HCT116 (cell line): Measurements from ENCODE around the gene CC2D1A. TPM values are rescaled to one million over a fixed set of nuclear protein-coding genes. Genes with fewer than 3 reads are reported as not detected.

Experiments used
- ATAC-seq: fragments of 200-7000 bp; cut with Tn5 transposase; 2 replicates; pipeline ENCODE4 v1.9.1; 2020; ENCODE audit warnings: mild to moderate bottlenecking, moderate library complexity
- BruUV-seq: library from RNA; stranded (reverse); fragments of 400-500 nt; replicated peaks from 2 replicates; lab custom pipeline; 2021; lab: Mats Ljungman, UMichigan
- CTCF ChIA-PET: fragments of 300-600 bp; sonication (Branson Sonifier 250); formaldehyde crosslinking; loops from one replicate; lab custom pipeline; 2021; ENCODE audit warnings: antibody characterized with exemption; lab: Charles Lee
- POLR2A ChIA-PET: fragments of 300-600, 350-600 bp; sonication (Branson Sonifier 250); formaldehyde crosslinking; loops from one replicate; lab custom pipeline; 2021; ENCODE audit warnings: antibody characterized with exemption; lab: Charles Lee
- RAD21 ChIA-PET, 2 experiments: fragments of 300-600 bp; sonication (Branson Sonifier 250); formaldehyde crosslinking; loops; one replicate each; lab custom pipeline; 2023; ENCODE audit warnings: low total read pairs in 2 of 2; ENCODE audit not compliant: uncharacterized antibody in 2 of 2, unreplicated experiment in 2 of 2, low non-redundant PET in 1 of 2; lab: Charles Lee
- DNase-seq: peaks from one replicate; pipeline ENCODE4 v3.0.0-alpha.2; 2010; ENCODE audit warnings: low read depth, low spot score
- H2AFZ ChIP-seq: fragments of 200-600 bp; shearing (Covaris generic), sonication (generic); 2 replicates; pipeline ENCODE4 v1.6.1; 2017; ENCODE audit warnings: low read depth, mixed run types, mixed read lengths, antibody characterized with exemption, low read length; ENCODE audit not compliant: poor library complexity, severe bottlenecking
- H3K27ac ChIP-seq: 2 replicates; pipeline ENCODE4 v1.5.1; 2012; ENCODE audit warnings: low read depth, low read length
- H3K27me3 ChIP-seq: fragments of 200-600 bp; sonication (generic); 2 replicates; pipeline ENCODE4 v1.6.1; 2016; ENCODE audit warnings: mixed run types, low read length, mixed read lengths; ENCODE audit not compliant: insufficient read depth
- H3K36me3 ChIP-seq, 2 experiments: fragments of 200-500 bp in 1 of 2; fragments of 200-600 bp in 1 of 2; sonication (Bioruptor generic) in 1 of 2; sonication (generic) in 1 of 2; 2 replicates each; pipeline versions ENCODE4 v1.5.1 to v1.6.1; 2014 to 2016; ENCODE audit warnings: low read length in 2 of 2, inconsistent platforms in 1 of 2, mixed read lengths in 1 of 2, mixed run types in 1 of 2; ENCODE audit not compliant: insufficient read depth in 2 of 2, control insufficient read depth in 1 of 2
- H3K4me1 ChIP-seq, 2 experiments: fragments of 200-600 bp in 1 of 2; sonication (generic) in 1 of 2; 2 replicates each; pipeline versions ENCODE4 v1.5.1 to v1.6.1; 2012 to 2017; ENCODE audit warnings: low read length in 2 of 2, inconsistent platforms in 1 of 2, mild to moderate bottlenecking in 1 of 2, mixed read lengths in 1 of 2, mixed run types in 1 of 2, moderate library complexity in 1 of 2; ENCODE audit not compliant: insufficient read depth in 2 of 2, control insufficient read depth in 1 of 2
- H3K4me2 ChIP-seq: fragments of 200-600 bp; sonication (generic); 2 replicates; pipeline ENCODE4 v1.6.1; 2017; ENCODE audit warnings: mixed run types, low read length, mixed read lengths
- H3K4me3 ChIP-seq, 2 experiments: fragments of 200-600 bp in 1 of 2; sonication (generic) in 1 of 2; replicated peaks in 1 of 2; 2 replicates each; pipeline ENCODE4 v1.5.1; 2011 to 2016; ENCODE audit warnings: low read length in 2 of 2, control low read depth in 1 of 2, low read depth in 1 of 2, mild to moderate bottlenecking in 1 of 2, mixed read lengths in 1 of 2, mixed run types in 1 of 2
- H3K79me2 ChIP-seq: fragments of 200-600 bp; sonication (generic); 2 replicates; pipeline ENCODE4 v1.6.1; 2017; ENCODE audit warnings: mild to moderate bottlenecking, mixed run types, low read length, moderate library complexity, mixed read lengths; ENCODE audit not compliant: insufficient read depth
- H3K9ac ChIP-seq: fragments of 200-600 bp; sonication (generic); 2 replicates; pipeline ENCODE4 v1.6.1; 2016; ENCODE audit warnings: low read length, mixed read lengths
- H3K9me2 ChIP-seq: fragments of 200-600 bp; sonication (generic), shearing (Covaris generic); 2 replicates; pipeline ENCODE4 v1.6.1; 2017; ENCODE audit warnings: mixed run types, mild to moderate bottlenecking, moderate library complexity; ENCODE audit not compliant: insufficient read depth
- H3K9me3 ChIP-seq, 2 experiments: fragments of 200-500 bp in 1 of 2; fragments of 200-600 bp in 1 of 2; sonication (Bioruptor generic) in 1 of 2; sonication (generic) in 1 of 2; 2 replicates each; pipeline ENCODE4 v1.6.1; 2014 to 2017; ENCODE audit warnings: low read length in 2 of 2, mixed read lengths in 2 of 2, inconsistent platforms in 1 of 2, low read depth in 1 of 2, mild to moderate bottlenecking in 1 of 2, mixed run types in 1 of 2, moderate library complexity in 1 of 2; ENCODE audit not compliant: control insufficient read depth in 1 of 2, insufficient read depth in 1 of 2
- H4K20me1 ChIP-seq: fragments of 200-600 bp; sonication (generic), shearing (Covaris generic); 2 replicates; pipeline ENCODE4 v1.6.1; 2017; ENCODE audit warnings: mixed run types, mild to moderate bottlenecking, moderate library complexity; ENCODE audit not compliant: insufficient read depth
- CBX3 ChIP-seq: IDR thresholded peaks from 2 replicates; pipeline ENCODE4 v1.6.1; 2012; ENCODE audit warnings: low read depth
- CEBPB ChIP-seq: IDR thresholded peaks from 2 replicates; pipeline ENCODE4 v1.6.1; 2012; ENCODE audit warnings: low read depth
- EGR1 ChIP-seq: IDR thresholded peaks from 2 replicates; pipeline ENCODE4 v1.6.1; 2012; ENCODE audit warnings: low read depth
- EZH2 ChIP-seq: fragments of 200-600 bp; sonication (generic); IDR thresholded peaks from 2 replicates; pipeline ENCODE4 v1.6.1; 2017; ENCODE audit warnings: antibody characterized with exemption, mixed run types
- EZH2phosphoT487 ChIP-seq: fragments of 200-600 bp; IDR thresholded peaks from 2 replicates; pipeline ENCODE4 v1.6.1; 2018; ENCODE audit warnings: antibody characterized with exemption, borderline replicate concordance
- MAX ChIP-seq: IDR thresholded peaks from 2 replicates; pipeline ENCODE4 v1.6.1; 2012
- POLR2A ChIP-seq: IDR thresholded peaks from 2 replicates; pipeline ENCODE4 v1.7.0; 2011; ENCODE audit warnings: borderline replicate concordance; ENCODE audit not compliant: insufficient read depth, insufficient read length; ENCODE audit errors: extremely low read depth
- POLR2AphosphoS5 ChIP-seq: IDR thresholded peaks from 2 replicates; pipeline ENCODE4 v1.6.1; 2011; ENCODE audit warnings: mild to moderate bottlenecking, low read depth, low read length, moderate library complexity
- RAD21 ChIP-seq: IDR thresholded peaks from 2 replicates; pipeline ENCODE4 v1.6.1; 2012; ENCODE audit warnings: low read depth, mild to moderate bottlenecking
- REST ChIP-seq: IDR thresholded peaks from 2 replicates; pipeline ENCODE4 v1.6.1; 2012; ENCODE audit warnings: low read depth
- SIN3A ChIP-seq: IDR thresholded peaks from 2 replicates; pipeline ENCODE4 v1.6.1; 2012; ENCODE audit warnings: low read depth
- SP1 ChIP-seq: IDR thresholded peaks from 2 replicates; pipeline ENCODE4 v1.6.1; 2012; ENCODE audit warnings: low read depth
- SRF ChIP-seq: IDR thresholded peaks from 2 replicates; pipeline ENCODE4 v1.6.1; 2012; ENCODE audit warnings: low read depth
- ZBTB33 ChIP-seq: IDR thresholded peaks from 2 replicates; pipeline ENCODE4 v1.6.1; 2011; ENCODE audit warnings: mild to moderate bottlenecking, low read length, moderate library complexity; ENCODE audit not compliant: insufficient replicate concordance; ENCODE audit errors: extremely low read depth
- ZFX ChIP-seq: fragments of 450-650 bp; IDR thresholded peaks from 2 replicates; pipeline ENCODE4 v1.6.1; 2017
- ZNF274 ChIP-seq: fragments of 200-500 bp; sonication (Bioruptor generic); IDR thresholded peaks from 2 replicates; pipeline ENCODE4 v1.6.1; 2014; ENCODE audit warnings: mild to moderate bottlenecking, low read depth, low read length, inconsistent platforms
- intact Hi-C: fragments of 100-400 bp; cut with micrococcal nuclease; formaldehyde crosslinking; loops from 2 replicates; pipeline ENCODE4 v1.10.0; 2022
- total RNA-seq: library from RNA; stranded (reverse); gene quantifications from one replicate; pipeline ENCODE4 v1.2.1, GENCODE V29; 2021; ENCODE audit not compliant: unreplicated experiment

Gene CC2D1A
- total RNA-seq, 1 experiment from 2014 or later: 51.5 TPM

- TF ChIP-seq REST: no peak
- no peak for TF ChIP-seq EZH2phosphoT487
- no peak for TF ChIP-seq SP1
- TF ChIP-seq CEBPB: no peak
- TF ChIP-seq CBX3: no peak
- no peak for TF ChIP-seq RAD21
- no peak for TF ChIP-seq POLR2AphosphoS5
- TF ChIP-seq POLR2A: no peak
- no peak for TF ChIP-seq EZH2
- no peak for TF ChIP-seq SRF
- no peak for TF ChIP-seq ZNF274
- TF ChIP-seq ZFX: no peak
- no peak for TF ChIP-seq SIN3A
- no peak for TF ChIP-seq EGR1
- no peak for TF ChIP-seq ZBTB33
- no peak for TF ChIP-seq MAX
- Histone ChIP-seq H4K20me1 (no peaks in the 10 kb centered on the region), H2AFZ (no peak overlapping the region), H3K4me3 (no peak overlapping the region), H3K27ac (no peak overlapping the region), H3K9me3 (no peaks in the 10 kb centered on the region), H3K27me3 (no peaks in the 10 kb centered on the region), H3K4me2 (no peak overlapping the region), H3K9me2 (no peaks in the 10 kb centered on the region), H3K4me1 (peaks cover 19 to 26% of the 10 kb centered on the region in 2 experiments), H3K36me3 (no peaks in the 10 kb centered on the region), H3K79me2 (no peaks in the 10 kb centered on the region), H3K9ac (no peak overlapping the region)
- ATAC-seq (no peak), DNase-seq (no peak)
- RAD21 ChIA-PET: no interaction called here
- BruUV-seq: no TSS peak
- POLR2A ChIA-PET: interaction anchor here (1.0 kb wide), 1 partner anchor 34 kb away, joined by 3 read pairs; no protein-coding TSS in a partner anchor
- CTCF ChIA-PET: interaction anchor here (1.6 kb wide), 1 partner anchor 12 kb away, joined by 4 read pairs; no protein-coding TSS in a partner anchor
- intact Hi-C loops: no loop called here
These were observed 32.0 kb upstream of the CC2D1A start for GRCh38 chr19:13873834-13874515.
